GM18517 (cell line): ENCODE measurements around the gene STRADA.
A peak's percentile ranks its signal among the peaks of the same experiment; 100 is the strongest.

Source experiments
- ATAC-seq: cut with Tn5 transposase; IDR thresholded peaks from one replicate; pipeline ENCODE4 v1.9.1; 2021; ENCODE audit warnings: mild to moderate bottlenecking, moderate library complexity; ENCODE audit not compliant: unreplicated experiment

Gene STRADA

GRCh38 chr17:63741408-63742173 is at the start of gene STRADA:
Gene STRADA (minus strand): TSS chr17:63741799. CDS start chr17:63728369, 13,430 bp downstream.
- peak; percentile 80 for ATAC-seq

- no peak for ATAC-seq
Measured at GRCh38 chr17:63790057-63790456, 48.5 kb upstream of the STRADA start.

GRCh38 chr17:63786971-63787711 is 45.5 kb upstream of the STRADA start:
- ATAC-seq, result no peak

- ATAC-seq, result no peak
Measured at GRCh38 chr17:63786117-63786516, 44.5 kb upstream of the STRADA start.

- ATAC-seq, result no peak
Measured at GRCh38 chr17:63785556-63785955, 44.0 kb upstream of the STRADA start.

- no peak for ATAC-seq
Measured at GRCh38 chr17:63783522-63783921, 41.9 kb upstream of the STRADA start.

- no peak for ATAC-seq
Measured at GRCh38 chr17:63780928-63781327, 39.3 kb upstream of the STRADA start.

GRCh38 chr17:63780507-63780906 is 38.9 kb upstream of the STRADA start:
- ATAC-seq, result no peak

GRCh38 chr17:63775420-63775819 is 33.8 kb upstream of the STRADA start:
- no peak for ATAC-seq

GRCh38 chr17:63774969-63775265 is 33.3 kb upstream of the STRADA start:
- ATAC-seq, result no peak

- no peak for ATAC-seq
Measured at GRCh38 chr17:63774141-63774968, 32.8 kb upstream of the STRADA start, which contains the start of gene DDX42. Gene DDX42 (plus strand): TSS chr17:63774170. CDS start chr17:63787050, 12,880 bp downstream.

- peak; percentile 91 for ATAC-seq
Measured at GRCh38 chr17:63773272-63774140, 31.9 kb upstream of the STRADA start, which contains the start of gene CCDC47. Gene CCDC47 (minus strand): TSS chr17:63773597. CDS start chr17:63766175, 7,422 bp downstream.

- ATAC-seq, result no peak
Measured at GRCh38 chr17:63772801-63773271, 31.2 kb upstream of the STRADA start.

- no peak for ATAC-seq
Measured at GRCh38 chr17:63768433-63768832, 26.8 kb upstream of the STRADA start.

- no peak for ATAC-seq
Measured at GRCh38 chr17:63766754-63767153, 25.2 kb upstream of the STRADA start.

GRCh38 chr17:63764716-63765115 is 23.1 kb upstream of the STRADA start:
- no peak for ATAC-seq

GRCh38 chr17:63762161-63763078 is 20.8 kb upstream of the STRADA start:
- no peak for ATAC-seq

- ATAC-seq, result no peak
Measured at GRCh38 chr17:63760771-63761539, 19.4 kb upstream of the STRADA start.
